ENCODE results near the gene CREB1.

- TF ChIP-seq CTCF (IDR thresholded peaks at IDR 0.05) (no peak), POLR2AphosphoS5 (IDR thresholded peaks at IDR 0.05) (no peak)
These were observed 91.8 kb downstream of the CREB1 start for GRCh38 chr2:207621501-207622039.
